Nephron progenitor cell (in vitro differentiated cells): Measurements from ENCODE around the gene TIAM2.
"Not testable (repeated sequence)": the region's sequence is repeated elsewhere in the genome, so short reads cannot be mapped to it uniquely, and the experiment has no call there.

Source experiments
- DNase-seq: peaks from one replicate; pipeline ENCODE4 v3.0.0; 2021
- H3K27ac Mint-ChIP-seq: 2 replicates; pipeline ENCODE4 v1.8.0; 2021; ENCODE audit warnings: mild to moderate bottlenecking, moderate library complexity, mixed read lengths
- H3K27me3 Mint-ChIP-seq: 2 replicates; pipeline ENCODE4 v1.8.0; 2021; ENCODE audit warnings: mild to moderate bottlenecking, low read depth, mixed read lengths; ENCODE audit not compliant: poor library complexity
- H3K36me3 Mint-ChIP-seq: 2 replicates; pipeline ENCODE4 v1.8.0; 2021; ENCODE audit warnings: low read depth, mixed read lengths
- H3K4me1 Mint-ChIP-seq: 2 replicates; pipeline ENCODE4 v1.8.0; 2021; ENCODE audit warnings: mixed read lengths
- H3K4me3 Mint-ChIP-seq: 2 replicates; pipeline ENCODE4 v1.8.0; 2021; ENCODE audit warnings: mild to moderate bottlenecking, moderate library complexity, mixed read lengths
- H3K9me3 Mint-ChIP-seq: 2 replicates; pipeline ENCODE4 v1.8.0; 2021; ENCODE audit warnings: mild to moderate bottlenecking, moderate library complexity, mixed read lengths
- TF ChIP-seq, protein P1 (sequence below): fragments of 200-600 bp; sonication (generic); IDR thresholded peaks from 2 replicates; pipeline ENCODE4 v1.5.0; 2021; ENCODE audit warnings: antibody characterized with exemption

The TIAM2 gene

DNA sequence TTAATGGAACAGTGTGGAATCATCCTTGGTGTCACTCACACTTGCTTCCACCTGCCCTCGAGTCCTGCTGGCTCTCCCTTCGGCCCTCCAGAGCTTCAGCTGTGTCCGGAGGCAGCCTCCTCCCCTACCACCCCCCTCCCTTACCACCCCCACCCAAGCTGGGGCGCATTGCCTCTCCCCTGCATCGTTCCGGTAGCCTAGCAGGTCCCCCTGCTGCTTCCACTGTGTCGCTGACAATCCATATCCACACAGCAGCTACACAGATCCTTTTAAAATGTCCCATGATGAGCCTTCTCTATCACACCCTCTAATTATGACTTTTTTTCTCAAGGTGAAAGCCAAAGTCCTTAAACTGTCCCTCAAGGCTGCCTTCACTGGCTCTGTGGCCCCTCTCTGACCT lies 117.6 kb downstream of the TIAM2 start:
- no peak overlapping the region for H3K27ac Mint-ChIP-seq
- peaks cover 9% of the 10 kb centered on the region for H3K27me3 Mint-ChIP-seq
- DNase-seq, result no peak
- peaks cover 53% of the 10 kb centered on the region for H3K4me1 Mint-ChIP-seq
- no peaks in the 10 kb centered on the region for H3K9me3 Mint-ChIP-seq
- H3K4me3 Mint-ChIP-seq, result no peak overlapping the region
- TF ChIP-seq, protein P1, sequence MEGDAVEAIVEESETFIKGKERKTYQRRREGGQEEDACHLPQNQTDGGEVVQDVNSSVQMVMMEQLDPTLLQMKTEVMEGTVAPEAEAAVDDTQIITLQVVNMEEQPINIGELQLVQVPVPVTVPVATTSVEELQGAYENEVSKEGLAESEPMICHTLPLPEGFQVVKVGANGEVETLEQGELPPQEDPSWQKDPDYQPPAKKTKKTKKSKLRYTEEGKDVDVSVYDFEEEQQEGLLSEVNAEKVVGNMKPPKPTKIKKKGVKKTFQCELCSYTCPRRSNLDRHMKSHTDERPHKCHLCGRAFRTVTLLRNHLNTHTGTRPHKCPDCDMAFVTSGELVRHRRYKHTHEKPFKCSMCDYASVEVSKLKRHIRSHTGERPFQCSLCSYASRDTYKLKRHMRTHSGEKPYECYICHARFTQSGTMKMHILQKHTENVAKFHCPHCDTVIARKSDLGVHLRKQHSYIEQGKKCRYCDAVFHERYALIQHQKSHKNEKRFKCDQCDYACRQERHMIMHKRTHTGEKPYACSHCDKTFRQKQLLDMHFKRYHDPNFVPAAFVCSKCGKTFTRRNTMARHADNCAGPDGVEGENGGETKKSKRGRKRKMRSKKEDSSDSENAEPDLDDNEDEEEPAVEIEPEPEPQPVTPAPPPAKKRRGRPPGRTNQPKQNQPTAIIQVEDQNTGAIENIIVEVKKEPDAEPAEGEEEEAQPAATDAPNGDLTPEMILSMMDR, result no peak
- no peaks in the 10 kb centered on the region for H3K36me3 Mint-ChIP-seq

DNA sequence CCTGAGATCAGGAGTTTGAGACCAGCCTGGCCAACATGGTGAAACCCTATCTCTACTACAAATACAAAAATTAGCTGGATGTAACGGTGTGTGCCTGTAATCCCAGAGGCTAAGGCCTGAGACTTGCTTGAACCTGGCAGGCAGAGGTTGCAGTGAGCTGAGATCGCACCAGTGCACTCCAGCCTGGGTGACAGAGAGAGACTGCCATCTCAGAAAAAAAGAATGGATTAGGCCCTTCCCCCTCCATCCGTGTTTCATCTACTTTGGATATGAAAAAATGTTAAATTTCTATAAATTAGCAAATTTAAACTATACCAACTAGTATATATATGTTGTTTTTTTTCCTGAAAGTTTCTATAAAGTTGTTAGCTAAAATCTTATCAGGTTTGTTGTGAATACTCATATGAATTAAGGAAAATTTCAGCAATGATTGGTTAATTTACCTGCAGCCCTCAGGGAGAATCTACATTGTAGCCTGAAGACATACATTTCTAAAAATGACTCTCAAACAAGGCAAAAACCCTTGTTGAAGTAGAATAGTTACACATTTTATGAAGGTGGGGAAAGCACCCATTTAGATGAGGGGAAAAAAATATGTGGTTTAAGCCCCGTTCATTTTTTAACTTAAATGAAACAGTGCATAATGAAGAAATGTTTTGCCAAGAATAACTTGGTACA lies 120.9 kb downstream of the TIAM2 start:
- Mint-ChIP-seq H3K9me3 (no peaks in the 10 kb centered on the region), H3K36me3 (peaks cover 8% of the 10 kb centered on the region), H3K4me3 (no peak overlapping the region), H3K27me3 (peaks cover 3% of the 10 kb centered on the region), H3K4me1 (peaks cover 54% of the 10 kb centered on the region), H3K27ac (no peak overlapping the region)
- DNase-seq, result no peak
- TF ChIP-seq, protein P1, result no peak

DNA sequence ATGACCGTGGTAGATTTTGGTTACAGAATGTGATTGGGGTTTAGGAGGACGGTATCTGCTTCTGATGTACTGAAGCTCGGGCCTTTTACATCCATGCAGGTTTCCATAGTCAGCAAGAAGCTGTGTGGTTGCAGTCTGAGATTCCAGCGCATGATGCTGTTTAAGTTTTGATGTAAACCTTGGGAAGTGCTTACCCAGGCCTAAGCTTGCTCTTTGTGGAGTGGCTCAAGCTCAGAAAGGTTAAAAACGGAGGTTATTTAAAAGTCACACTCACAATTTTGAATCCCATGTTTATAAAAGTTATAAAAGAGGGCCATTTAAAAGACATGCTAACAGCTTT lies 121.4 kb downstream of the TIAM2 start:
- Mint-ChIP-seq H3K27ac (no peak overlapping the region), H3K4me1 (peaks cover 54% of the 10 kb centered on the region), H3K27me3 (peaks cover 3% of the 10 kb centered on the region), H3K4me3 (no peak overlapping the region), H3K9me3 (no peaks in the 10 kb centered on the region), H3K36me3 (peaks cover 8% of the 10 kb centered on the region)
- TF ChIP-seq, protein P1, result no peak
- no peak for DNase-seq

DNA sequence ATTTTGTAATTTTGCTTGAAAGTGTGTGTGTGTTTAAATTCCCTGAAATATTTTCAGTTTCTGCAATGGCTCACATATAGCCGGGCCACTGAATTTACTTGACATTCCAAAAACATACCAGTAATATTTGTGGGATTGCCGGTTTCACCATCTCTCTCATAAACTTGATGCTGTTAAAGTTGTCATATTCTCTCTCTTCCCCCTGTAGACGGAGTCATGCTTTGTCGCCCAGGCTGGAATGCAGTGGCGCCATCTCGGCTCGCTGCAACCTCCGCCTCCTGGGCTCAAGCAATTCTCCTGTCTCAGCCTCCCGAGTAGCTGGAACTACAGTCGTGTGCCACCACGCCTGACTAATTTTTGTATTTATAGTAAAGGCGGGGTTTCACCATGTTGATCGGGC lies 122.1 kb downstream of the TIAM2 start:
- Mint-ChIP-seq H3K4me1 (peaks cover 57% of the 10 kb centered on the region), H3K9me3 (no peaks in the 10 kb centered on the region), H3K27me3 (peaks cover 2% of the 10 kb centered on the region), H3K36me3 (peaks cover 8% of the 10 kb centered on the region), H3K27ac (no peak overlapping the region), H3K4me3 (no peak overlapping the region)
- TF ChIP-seq, protein P1, result no peak
- no peak for DNase-seq

DNA sequence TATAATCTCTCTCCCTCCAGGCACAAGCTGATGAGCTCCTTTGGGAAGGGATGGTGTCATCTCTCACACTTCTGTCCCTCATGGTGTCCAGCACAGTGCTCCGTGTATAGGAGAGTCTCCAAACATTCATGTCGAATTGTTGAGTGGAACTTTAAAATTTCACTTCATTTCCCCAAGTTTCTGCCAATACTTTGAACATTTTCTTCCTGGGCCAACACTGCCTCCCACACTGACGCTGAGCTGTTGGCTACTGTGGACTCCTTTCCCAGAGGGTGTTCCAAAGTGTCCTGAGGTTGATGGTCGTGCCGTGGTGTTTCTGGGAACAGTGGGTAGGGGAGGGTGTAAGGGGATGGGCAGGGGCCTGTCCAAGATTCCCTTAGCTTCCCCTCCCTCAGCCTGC lies 122.7 kb downstream of the TIAM2 start:
- H3K27ac Mint-ChIP-seq, result peak overlapping the region; percentile 72
- H3K4me3 Mint-ChIP-seq, result no peak overlapping the region
- H3K36me3 Mint-ChIP-seq, result peaks cover 8% of the 10 kb centered on the region
- peaks cover 3% of the 10 kb centered on the region for H3K27me3 Mint-ChIP-seq
- TF ChIP-seq, protein P1, result no peak
- H3K9me3 Mint-ChIP-seq, result no peaks in the 10 kb centered on the region
- H3K4me1 Mint-ChIP-seq, result peaks cover 52% of the 10 kb centered on the region
- no peak for DNase-seq

DNA sequence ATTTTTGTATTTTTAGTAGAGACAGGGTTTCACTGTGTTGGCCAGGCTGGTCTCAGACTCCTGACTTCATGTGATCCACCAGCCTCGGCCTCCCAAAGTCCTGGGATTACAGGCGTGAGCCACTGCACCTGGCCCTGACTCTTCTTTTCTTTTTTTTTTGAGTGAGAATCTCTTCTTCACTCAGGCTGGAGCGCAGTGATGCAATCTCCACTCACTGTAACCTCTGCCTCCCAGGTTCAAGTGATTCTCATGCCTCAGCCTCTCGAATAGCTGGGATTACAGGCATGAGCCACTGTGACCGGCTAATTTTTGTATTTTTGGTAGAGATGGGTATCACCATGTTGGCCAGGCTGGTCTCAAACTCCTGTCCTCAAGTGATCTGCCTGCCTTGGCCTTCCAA lies 124.1 kb downstream of the TIAM2 start:
- not testable (repeated sequence) for H3K36me3 Mint-ChIP-seq, DNase-seq, H3K4me3 Mint-ChIP-seq, H3K27me3 Mint-ChIP-seq, H3K27ac Mint-ChIP-seq, H3K9me3 Mint-ChIP-seq
- peaks cover 50% of the 10 kb centered on the region for H3K4me1 Mint-ChIP-seq
